Measurements from ENCODE around the gene EPB41L2.

EPB41L2 gene

GRCh38 chr6:130843575-130844320 lies 219.3 kb downstream of the EPB41L2 start:
- H3K27ac Mint-ChIP-seq = no peak overlapping the region
- no peak for DNase-seq
- peak; percentile 54 for TF ChIP-seq CTCF (IDR thresholded peaks at IDR 0.05)
- H3K9me3 Mint-ChIP-seq = no peaks in the 10 kb centered on the region
- H3K27me3 Mint-ChIP-seq (ENCODE audit: low read depth, poor library complexity) = peaks cover 2% of the 10 kb centered on the region
- peaks cover 9% of the 10 kb centered on the region for H3K36me3 Mint-ChIP-seq (ENCODE audit: low read depth)
- peaks cover 33% of the 10 kb centered on the region for H3K4me1 Mint-ChIP-seq
- H3K4me3 Mint-ChIP-seq = no peak overlapping the region

- peaks cover 19% of the 10 kb centered on the region for H3K4me1 Mint-ChIP-seq
- peaks cover 12% of the 10 kb centered on the region for H3K36me3 Mint-ChIP-seq (ENCODE audit: low read depth)
- H3K27me3 Mint-ChIP-seq (ENCODE audit: low read depth, poor library complexity) = peaks cover 3% of the 10 kb centered on the region
- DNase-seq = no peak
- no peaks in the 10 kb centered on the region for H3K9me3 Mint-ChIP-seq
- peak overlapping the region; percentile 62 for H3K27ac Mint-ChIP-seq
- TF ChIP-seq CTCF (IDR thresholded peaks at IDR 0.05) = no peak
- no peak overlapping the region for H3K4me3 Mint-ChIP-seq
Measured at GRCh38 chr6:130841128-130841728, 221.8 kb downstream of the EPB41L2 start.

- Mint-ChIP-seq H3K36me3 (ENCODE audit: low read depth) (peaks cover 12% of the 10 kb centered on the region), H3K9me3 (no peaks in the 10 kb centered on the region), H3K27me3 (ENCODE audit: low read depth, poor library complexity) (peaks cover 3% of the 10 kb centered on the region), H3K27ac (no peak overlapping the region), H3K4me1 (peaks cover 19% of the 10 kb centered on the region), H3K4me3 (no peak overlapping the region)
- no peak for DNase-seq
- no peak for TF ChIP-seq CTCF (IDR thresholded peaks at IDR 0.05)
Measured at GRCh38 chr6:130840050-130840449, 223.0 kb downstream of the EPB41L2 start.

- Mint-ChIP-seq H3K27me3 (ENCODE audit: low read depth, poor library complexity) (peaks cover 3% of the 10 kb centered on the region), H3K4me3 (no peak overlapping the region), H3K27ac (no peak overlapping the region), H3K9me3 (no peaks in the 10 kb centered on the region), H3K36me3 (ENCODE audit: low read depth) (peaks cover 12% of the 10 kb centered on the region), H3K4me1 (peaks cover 19% of the 10 kb centered on the region)
- no peak for TF ChIP-seq CTCF (IDR thresholded peaks at IDR 0.05)
- no peak for DNase-seq
Measured at GRCh38 chr6:130839379-130839778, 223.7 kb downstream of the EPB41L2 start.

GRCh38 chr6:130838951-130839350 lies 224.1 kb downstream of the EPB41L2 start:
- peak overlapping the region; percentile 36 for H3K27ac Mint-ChIP-seq
- H3K4me3 Mint-ChIP-seq = no peak overlapping the region
- peaks cover 12% of the 10 kb centered on the region for H3K36me3 Mint-ChIP-seq (ENCODE audit: low read depth)
- no peak for TF ChIP-seq CTCF (IDR thresholded peaks at IDR 0.05)
- H3K4me1 Mint-ChIP-seq = peaks cover 19% of the 10 kb centered on the region
- no peak for DNase-seq
- peaks cover 3% of the 10 kb centered on the region for H3K27me3 Mint-ChIP-seq (ENCODE audit: low read depth, poor library complexity)
- H3K9me3 Mint-ChIP-seq = no peaks in the 10 kb centered on the region

Measured in nephron progenitor cell (in vitro differentiated cells).